GM12878 (cell line): Measurements from ENCODE around the gene OTULINL. TPM values are rescaled to one million over a fixed set of nuclear protein-coding genes. Genes with fewer than 3 reads are reported as not detected.

ENCODE experiments used
- ATAC-seq: fragments of 200-7000 bp; cut with Tn5 transposase; 3 replicates; pipeline ENCODE4 v1.9.1; 2020; ENCODE audit warnings: mild to moderate bottlenecking, moderate library complexity
- BruUV-seq: library from RNA; stranded (reverse); fragments of 400-500 nt; replicated peaks from 2 replicates; lab custom pipeline; 2021; lab: Mats Ljungman, UMichigan
- CTCF ChIA-PET: fragments of 300-600 bp; sonication (Branson Sonifier 250); formaldehyde crosslinking; extraction: SDS; loops from one replicate; lab custom pipeline; 2021; ENCODE audit warnings: inconsistent platforms; lab: Yijun Ruan, JAX
- POLR2A ChIA-PET: fragments of 350-600 bp; formaldehyde crosslinking; extraction: SDS; loops from one replicate; lab custom pipeline; 2021; ENCODE audit warnings: inconsistent platforms; lab: Charles Lee
- RAD21 ChIA-PET: fragments of 300-600 bp; sonication (Branson Sonifier 250); formaldehyde crosslinking; loops from one replicate; lab custom pipeline; 2023; ENCODE audit warnings: antibody characterized with exemption; ENCODE audit not compliant: unreplicated experiment; lab: Charles Lee
- SMC1A ChIA-PET: fragments of 300-600 bp; sonication (Branson Sonifier 250); formaldehyde crosslinking; loops from one replicate; lab custom pipeline; 2023; ENCODE audit not compliant: unreplicated experiment, uncharacterized antibody; lab: Charles Lee
- DNase-seq: peaks from one replicate; pipeline ENCODE4 v3.0.0-alpha.2; 2011; ENCODE audit warnings: low read depth, low spot score
- FAIRE-seq: peaks from 3 replicates; lab custom pipeline; 2011; peaks lifted over from hg19 to GRCh38; lab: Jason Lieb, UNC
- H2AFZ ChIP-seq: 2 replicates; pipeline ENCODE4 v1.6.0; 2011; ENCODE audit warnings: low read depth, low read length, control low read depth; ENCODE audit not compliant: control insufficient read depth
- H3K27ac ChIP-seq: 2 replicates; pipeline ENCODE4 v1.5.1; 2011; ENCODE audit warnings: control low read depth; ENCODE audit not compliant: control insufficient read depth, insufficient read depth
- H3K27me3 ChIP-seq, 2 experiments: replicated peaks in 1 of 2; 2 replicates each; pipeline versions ENCODE4 v1.6.0 to v1.6.1; 2011; ENCODE audit warnings: low read length in 1 of 2; ENCODE audit not compliant: control insufficient read depth in 2 of 2, insufficient read depth in 2 of 2
- H3K36me3 ChIP-seq, 2 experiments: 2 replicates each; pipeline ENCODE4 v1.5.1; 2011; ENCODE audit warnings: low read length in 1 of 2; ENCODE audit not compliant: control insufficient read depth in 2 of 2, insufficient read depth in 2 of 2
- H3K4me1 ChIP-seq: 2 replicates; pipeline ENCODE4 v1.6.1; 2011; ENCODE audit warnings: mild to moderate bottlenecking, low read length, moderate library complexity, mixed read lengths; ENCODE audit not compliant: control insufficient read depth, insufficient read depth
- H3K4me2 ChIP-seq: 2 replicates; pipeline ENCODE4 v1.6.0; 2011; ENCODE audit warnings: control low read depth; ENCODE audit not compliant: control insufficient read depth, insufficient read depth
- H3K4me3 ChIP-seq: fragments of 200-600 bp; sonication (generic); 2 replicates; pipeline ENCODE4 v1.5.1; 2016
- H3K79me2 ChIP-seq: 2 replicates; pipeline ENCODE4 v1.6.0; 2011; ENCODE audit warnings: low read length; ENCODE audit not compliant: control insufficient read depth, insufficient read depth
- H3K9ac ChIP-seq: 2 replicates; pipeline ENCODE4 v1.8.0; 2011; ENCODE audit warnings: low read length, control low read depth, mixed read lengths; ENCODE audit not compliant: control insufficient read depth, insufficient read depth
- H3K9me3 ChIP-seq: replicated peaks from 3 replicates; pipeline ENCODE4 v1.5.1; 2011; ENCODE audit warnings: mild to moderate bottlenecking, low read length; ENCODE audit not compliant: control insufficient read depth, insufficient read depth
- H4K20me1 ChIP-seq: 2 replicates; pipeline ENCODE4 v1.6.0; 2011; ENCODE audit not compliant: control insufficient read depth, insufficient read depth
- BMI1 ChIP-seq: fragments of 450-650 bp; IDR thresholded peaks from 2 replicates; pipeline ENCODE4 v1.6.1; 2016; ENCODE audit warnings: mild to moderate bottlenecking, moderate library complexity, borderline replicate concordance
- CEBPZ ChIP-seq: fragments of 150-350 bp; IDR thresholded peaks from 2 replicates; pipeline ENCODE4 v1.6.1; 2016; ENCODE audit warnings: low read depth, low read length
- CHD1 ChIP-seq: IDR thresholded peaks from 2 replicates; pipeline ENCODE4 v1.6.1; 2012; ENCODE audit warnings: low read depth, low read length, improper control_type of control experiment
- GATAD2B ChIP-seq: fragments of 450-650 bp; conservative IDR thresholded peaks from 2 replicates; pipeline ENCODE4 v1.6.1; 2017; ENCODE audit warnings: low read depth, mild to moderate bottlenecking, moderate library complexity
- KLF5 ChIP-seq: fragments of 450-650 bp; IDR thresholded peaks from 2 replicates; pipeline ENCODE4 v1.6.1; 2014; ENCODE audit warnings: mild to moderate bottlenecking; ENCODE audit not compliant: partially characterized antibody
- LARP7 ChIP-seq: fragments of 450-650 bp; IDR thresholded peaks from 2 replicates; pipeline ENCODE4 v1.6.1; 2017; ENCODE audit warnings: mild to moderate bottlenecking
- PML ChIP-seq: IDR thresholded peaks from 2 replicates; pipeline ENCODE4 v1.6.1; 2012; ENCODE audit warnings: low read length, inconsistent platforms
- SIX5 ChIP-seq: IDR thresholded peaks from 2 replicates; pipeline ENCODE4 v1.6.1; 2011; ENCODE audit warnings: mild to moderate bottlenecking, low read depth, low read length, moderate library complexity; ENCODE audit not compliant: severe bottlenecking
- SMARCA5 ChIP-seq: fragments of 450-650 bp; IDR thresholded peaks from 2 replicates; pipeline ENCODE4 v1.6.1; 2017; ENCODE audit warnings: mild to moderate bottlenecking
- YBX1 ChIP-seq: fragments of 450-650 bp; IDR thresholded peaks from 2 replicates; pipeline ENCODE4 v1.6.1; 2016; ENCODE audit warnings: antibody characterized with exemption
- WGBS: methylation state at CpG from one replicate; pipeline ENCODE4 v1.1.6; 2016; ENCODE audit warnings: low lambda C conversion rate; ENCODE audit not compliant: insufficient replicate concordance, insufficient coverage; ENCODE audit errors: missing lambda C conversion rate; 5-methylcytosine and 5-hydroxymethylcytosine counted together
- in situ Hi-C: fragments of 300-500 bp; cut with MboI; formaldehyde crosslinking; loops from 9 replicates; pipeline ENCODE4 v1.14.3; 2018; ENCODE audit warnings: mixed read lengths
- intact Hi-C: fragments of 100-400 bp; cut with micrococcal nuclease; formaldehyde crosslinking; loops from one replicate; pipeline ENCODE4 v1.14.2; 2022; ENCODE audit not compliant: unreplicated experiment
- polyA plus RNA-seq, 11 experiments: library from polyadenylated mRNA; depleted of rRNA in 4 of 11; unstranded in 6 of 11; stranded (reverse) in 5 of 11; fragments of >200 nt; fragmentation: Nextera tagmentation in 4 of 11; fragmentation: Illumina TruSeq in 1 of 11; extraction: Ambion mirVana in 4 of 11; extraction: Trizol in 1 of 11; gene quantifications; 1 replicate in 1 of 11; 2 replicates in 10 of 11; pipeline versions ENCODE4 v1.2.1 to v1.2.3, GENCODE V29; 2011 to 2016; ENCODE audit warnings: inconsistent platforms in 2 of 11, missing spikeins in 2 of 11, low read depth in 1 of 11
- total RNA-seq, 4 experiments: library from RNA; depleted of rRNA in 3 of 4; stranded (reverse); fragments of >200 nt in 3 of 4; fragmentation: Illumina TruSeq in 1 of 4; extraction: Trizol in 1 of 4; gene quantifications; 2 replicates each; pipeline versions ENCODE4 v1.2.1 to v1.2.3, GENCODE V29; 2013 to 2021
- TF ChIP-seq, protein P1 (sequence below): fragments of 450-650 bp; IDR thresholded peaks from 2 replicates; pipeline ENCODE4 v1.6.1; 2016; ENCODE audit warnings: mild to moderate bottlenecking

The OTULINL gene
- total and polyA plus RNA-seq, 10 of the 15 experiments (the other 5 are each of a cell fraction or from before 2014, with no cell fraction given): 0.60 to 4.7 (median 1.8) TPM

GRCh38 chr5:14600846-14601245 lies 19.3 kb downstream of the OTULINL start:
- Histone ChIP-seq H3K9me3 (no peaks in the 10 kb centered on the region), H3K27ac (no peak overlapping the region), H3K4me2 (no peak overlapping the region), H3K79me2 (peaks cover 1% of the 10 kb centered on the region; the same call in 1 of the 2 replicates), H3K4me1 (peaks cover 28% of the 10 kb centered on the region), H3K9ac (no peak overlapping the region), H2AFZ (no peak overlapping the region), H3K27me3 (no peaks in the 10 kb centered on the region), H3K36me3 (no peaks in the 10 kb centered on the region), H4K20me1 (no peaks in the 10 kb centered on the region), H3K4me3 (no peak overlapping the region)
- WGBS: 88% methylated on average over 1 of the region's 1 CpG
- ChIA-PET CTCF (no interaction called here), RAD21 (no interaction called here), POLR2A (interaction anchor here (0.6 kb wide), 1 partner anchor 126 kb away, joined by 3 read pairs; no protein-coding TSS in a partner anchor), SMC1A (no interaction called here)
- FAIRE-seq (no peak), ATAC-seq (no peak), DNase-seq (no peak)
- intact Hi-C loops: no loop called here
- no peak for TF ChIP-seq SMARCA5
- no peak for TF ChIP-seq BMI1
- TF ChIP-seq LARP7: no peak
- TF ChIP-seq, protein P1, sequence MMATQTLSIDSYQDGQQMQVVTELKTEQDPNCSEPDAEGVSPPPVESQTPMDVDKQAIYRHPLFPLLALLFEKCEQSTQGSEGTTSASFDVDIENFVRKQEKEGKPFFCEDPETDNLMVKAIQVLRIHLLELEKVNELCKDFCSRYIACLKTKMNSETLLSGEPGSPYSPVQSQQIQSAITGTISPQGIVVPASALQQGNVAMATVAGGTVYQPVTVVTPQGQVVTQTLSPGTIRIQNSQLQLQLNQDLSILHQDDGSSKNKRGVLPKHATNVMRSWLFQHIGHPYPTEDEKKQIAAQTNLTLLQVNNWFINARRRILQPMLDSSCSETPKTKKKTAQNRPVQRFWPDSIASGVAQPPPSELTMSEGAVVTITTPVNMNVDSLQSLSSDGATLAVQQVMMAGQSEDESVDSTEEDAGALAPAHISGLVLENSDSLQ: no peak
- TF ChIP-seq KLF5: no peak
- TF ChIP-seq CHD1: no peak
- TF ChIP-seq GATAD2B: no peak
- TF ChIP-seq CEBPZ: no peak
- no peak for TF ChIP-seq YBX1
- TF ChIP-seq PML: no peak
- TF ChIP-seq SIX5: no peak
- no TSS peak for BruUV-seq
- in situ Hi-C loops: no loop called here
